Astrocyte (in vitro differentiated cells and primary cell): Measurements from ENCODE around the gene SGK2.

Source experiments
- EZH2 ChIP-seq: IDR thresholded peaks from 2 replicates; pipeline ENCODE4 v1.6.1; 2012; ENCODE audit warnings: mild to moderate bottlenecking, low read length, inconsistent platforms; ENCODE audit not compliant: insufficient read depth
- TF ChIP-seq, protein P1 (sequence below): IDR thresholded peaks from 2 replicates; pipeline ENCODE4 v1.5.1; 2011; ENCODE audit warnings: low read depth, mild to moderate bottlenecking, inconsistent platforms, low read length, moderate library complexity; ENCODE audit not compliant: insufficient read depth

DNA sequence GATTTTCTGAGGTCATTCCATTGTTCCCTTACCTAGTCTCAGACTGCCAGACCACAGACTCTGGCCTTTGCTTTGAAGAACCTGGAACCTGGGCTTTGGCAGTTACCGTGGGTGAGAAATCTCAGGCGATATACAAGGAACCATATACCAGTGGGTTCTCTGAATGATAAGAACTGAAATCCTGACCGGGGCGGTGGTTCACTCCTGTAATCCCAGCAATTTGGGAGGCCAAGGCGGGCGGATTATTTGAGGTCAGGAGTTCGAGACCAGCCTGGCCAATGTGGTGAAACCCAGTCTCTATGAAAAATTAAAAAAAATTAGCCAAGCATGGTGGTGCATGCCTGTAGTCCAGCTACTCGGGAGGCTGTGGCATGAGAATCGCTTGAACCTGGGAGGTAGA lies 14.3 kb upstream of the SGK2 start:
- TF ChIP-seq, protein P1, sequence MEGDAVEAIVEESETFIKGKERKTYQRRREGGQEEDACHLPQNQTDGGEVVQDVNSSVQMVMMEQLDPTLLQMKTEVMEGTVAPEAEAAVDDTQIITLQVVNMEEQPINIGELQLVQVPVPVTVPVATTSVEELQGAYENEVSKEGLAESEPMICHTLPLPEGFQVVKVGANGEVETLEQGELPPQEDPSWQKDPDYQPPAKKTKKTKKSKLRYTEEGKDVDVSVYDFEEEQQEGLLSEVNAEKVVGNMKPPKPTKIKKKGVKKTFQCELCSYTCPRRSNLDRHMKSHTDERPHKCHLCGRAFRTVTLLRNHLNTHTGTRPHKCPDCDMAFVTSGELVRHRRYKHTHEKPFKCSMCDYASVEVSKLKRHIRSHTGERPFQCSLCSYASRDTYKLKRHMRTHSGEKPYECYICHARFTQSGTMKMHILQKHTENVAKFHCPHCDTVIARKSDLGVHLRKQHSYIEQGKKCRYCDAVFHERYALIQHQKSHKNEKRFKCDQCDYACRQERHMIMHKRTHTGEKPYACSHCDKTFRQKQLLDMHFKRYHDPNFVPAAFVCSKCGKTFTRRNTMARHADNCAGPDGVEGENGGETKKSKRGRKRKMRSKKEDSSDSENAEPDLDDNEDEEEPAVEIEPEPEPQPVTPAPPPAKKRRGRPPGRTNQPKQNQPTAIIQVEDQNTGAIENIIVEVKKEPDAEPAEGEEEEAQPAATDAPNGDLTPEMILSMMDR: no peak
- TF ChIP-seq EZH2: no peak
